Esophagus muscularis mucosa (tissue), 4 donors: ENCODE data around the gene POLR1E. TPM values are rescaled to one million over a fixed set of nuclear protein-coding genes. Genes with fewer than 3 reads are reported as not detected.
"Not testable (repeated sequence)": the region's sequence is repeated elsewhere in the genome, so short reads cannot be mapped to it uniquely, and the experiment has no call there.

Source experiments
- DNase-seq: peaks from one replicate; pipeline ENCODE4 v3.0.0-alpha.2; 2017; ENCODE audit errors: extremely low spot score
- H3K27ac ChIP-seq, 4 donors: fragments of 200-600 bp; sonication (generic); replicated peaks in 1 of 4; 1 replicate in 3 of 4; 2 replicates in 1 of 4; pipeline ENCODE4 v1.5.1; 2016 to 2019; ENCODE audit warnings: mild to moderate bottlenecking in 1 of 4
- H3K27me3 ChIP-seq, 4 donors: fragments of 200-600 bp; sonication (generic); one replicate each; pipeline versions ENCODE4 v1.5.1 to v1.6.0; 2016 to 2019
- H3K36me3 ChIP-seq, 4 donors: fragments of 200-600 bp; sonication (generic); one replicate each; pipeline ENCODE4 v1.5.1; 2016 to 2019
- H3K4me1 ChIP-seq, 4 donors: fragments of 200-600 bp; sonication (generic); one replicate each; pipeline ENCODE4 v1.5.1; 2016 to 2019
- H3K4me3 ChIP-seq, 4 donors: fragments of 200-600 bp; sonication (generic); 1 replicate in 2 of 4; 2 replicates in 2 of 4; pipeline ENCODE4 v1.5.1; 2016 to 2019; ENCODE audit warnings: mild to moderate bottlenecking in 4 of 4, moderate library complexity in 1 of 4
- H3K9me3 ChIP-seq, 4 donors: fragments of 200-600 bp; sonication (generic); 1 replicate in 3 of 4; 2 replicates in 1 of 4; pipeline ENCODE4 v1.5.1; 2016 to 2019
- EP300 ChIP-seq: sonication (generic); formaldehyde crosslinking; IDR thresholded peaks from one replicate; pipeline ENCODE4 v1.6.1; 2017; ENCODE audit warnings: antibody characterized with exemption
- POLR2A ChIP-seq: fragments of 450-650 bp; IDR thresholded peaks from one replicate; pipeline ENCODE4 v1.6.1; 2017; ENCODE audit warnings: antibody characterized with exemption, moderate library complexity, mild to moderate bottlenecking, low read depth
- POLR2AphosphoS5 ChIP-seq, 2 donors: sonication (generic); formaldehyde crosslinking; IDR thresholded peaks; one replicate each; pipeline ENCODE4 v1.6.1; 2017; ENCODE audit warnings: antibody characterized with exemption in 2 of 2
- WGBS: methylation state at CpG from one replicate; pipeline ENCODE4 v1.1.5; 2018; 5-methylcytosine and 5-hydroxymethylcytosine counted together
- intact Hi-C: fragments of 100-400 bp; cut with DNase I; formaldehyde crosslinking; loops from one replicate; pipeline ENCODE4 v1.15.1; 2023
- total RNA-seq, 4 donors: library from RNA; depleted of rRNA; stranded (reverse); fragments of >200 nt; gene quantifications; one replicate each; pipeline versions ENCODE4 v1.1.0 to v1.2.1, GENCODE V29; 2016
- TF ChIP-seq, protein P1 (sequence below), 3 experiments: fragments of 200-600 bp in 2 of 3; fragments of 450-650 bp in 1 of 3; sonication (generic) in 2 of 3; IDR thresholded peaks; one replicate each; pipeline ENCODE4 v1.5.1; 2017 to 2019; ENCODE audit warnings: antibody characterized with exemption in 3 of 3, mild to moderate bottlenecking in 2 of 3, moderate library complexity in 1 of 3

The POLR1E gene
- total RNA-seq, 4 donors from 2014 or later: 17.4 to 36.8 (median 24.5) TPM

DNA sequence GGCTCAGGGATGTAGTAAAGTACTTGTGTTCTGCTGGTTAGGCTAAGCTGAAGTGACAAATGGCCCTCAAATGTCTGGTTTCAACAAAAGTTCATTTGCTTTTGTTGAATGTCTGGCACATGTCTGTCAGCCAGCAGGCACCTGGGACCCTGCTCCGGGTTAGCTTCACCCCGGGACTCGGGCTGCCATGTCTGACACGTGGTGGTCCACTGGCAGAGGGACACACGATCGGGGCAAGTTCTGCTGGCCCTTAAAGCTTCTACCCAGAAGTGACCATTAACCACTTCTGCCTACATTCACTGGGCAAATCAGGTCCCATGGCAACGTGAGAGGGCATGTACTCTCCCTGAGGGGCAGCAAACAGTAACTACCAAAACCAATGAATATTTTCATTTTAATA is 23.8 kb downstream of the POLR1E start:
- H3K9me3 ChIP-seq: no peaks in the 10 kb centered on the region
- H3K27me3 ChIP-seq: no peaks in the 10 kb centered on the region
- H3K36me3 ChIP-seq: peaks cover 5 to 67% (median 43%) of the 10 kb centered on the region in 4 donors
- WGBS: 88% methylated on average over 7 of the region's 7 CpGs
- H3K4me1 ChIP-seq: no peaks in the 10 kb centered on the region
- intact Hi-C loops: no loop called here
- H3K4me3 ChIP-seq: no peak overlapping the region
- no peak for DNase-seq
- no peak overlapping the region for H3K27ac ChIP-seq
- TF ChIP-seq POLR2A (no peak), EP300 (no peak), POLR2AphosphoS5 (IDR thresholded peaks at IDR 0.05) (no peak)
- TF ChIP-seq, protein P1, sequence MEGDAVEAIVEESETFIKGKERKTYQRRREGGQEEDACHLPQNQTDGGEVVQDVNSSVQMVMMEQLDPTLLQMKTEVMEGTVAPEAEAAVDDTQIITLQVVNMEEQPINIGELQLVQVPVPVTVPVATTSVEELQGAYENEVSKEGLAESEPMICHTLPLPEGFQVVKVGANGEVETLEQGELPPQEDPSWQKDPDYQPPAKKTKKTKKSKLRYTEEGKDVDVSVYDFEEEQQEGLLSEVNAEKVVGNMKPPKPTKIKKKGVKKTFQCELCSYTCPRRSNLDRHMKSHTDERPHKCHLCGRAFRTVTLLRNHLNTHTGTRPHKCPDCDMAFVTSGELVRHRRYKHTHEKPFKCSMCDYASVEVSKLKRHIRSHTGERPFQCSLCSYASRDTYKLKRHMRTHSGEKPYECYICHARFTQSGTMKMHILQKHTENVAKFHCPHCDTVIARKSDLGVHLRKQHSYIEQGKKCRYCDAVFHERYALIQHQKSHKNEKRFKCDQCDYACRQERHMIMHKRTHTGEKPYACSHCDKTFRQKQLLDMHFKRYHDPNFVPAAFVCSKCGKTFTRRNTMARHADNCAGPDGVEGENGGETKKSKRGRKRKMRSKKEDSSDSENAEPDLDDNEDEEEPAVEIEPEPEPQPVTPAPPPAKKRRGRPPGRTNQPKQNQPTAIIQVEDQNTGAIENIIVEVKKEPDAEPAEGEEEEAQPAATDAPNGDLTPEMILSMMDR (IDR thresholded peaks at IDR 0.05): no peak

DNA sequence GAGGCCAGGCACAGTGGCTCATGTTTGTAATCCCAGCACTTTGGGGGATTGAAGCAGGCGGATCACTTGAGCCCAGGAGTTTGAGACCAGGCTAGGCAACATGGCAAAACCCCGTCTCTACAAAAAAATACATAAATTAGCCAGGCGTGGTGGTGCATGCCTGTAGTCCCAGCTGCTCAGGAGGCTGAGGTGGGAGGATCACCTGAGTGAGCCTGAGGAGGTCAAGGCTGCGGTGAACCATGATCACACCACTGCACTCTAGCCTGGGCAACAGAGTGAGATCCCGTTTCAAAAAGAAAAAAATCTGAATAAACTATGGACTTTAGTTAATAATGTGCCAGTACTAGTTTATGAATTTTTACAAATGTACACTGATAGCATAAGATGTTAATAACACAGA is 24.3 kb downstream of the POLR1E start:
- DNase-seq, H3K27ac ChIP-seq, intact Hi-C loops, H3K27me3 ChIP-seq, H3K9me3 ChIP-seq, H3K4me3 ChIP-seq, H3K4me1 ChIP-seq: not testable (repeated sequence)
- 90% methylated on average over 5 of the region's 5 CpGs for whole genome bisulfite sequencing
- H3K36me3 ChIP-seq: peaks cover 5 to 67% (median 40%) of the 10 kb centered on the region in 4 donors

DNA sequence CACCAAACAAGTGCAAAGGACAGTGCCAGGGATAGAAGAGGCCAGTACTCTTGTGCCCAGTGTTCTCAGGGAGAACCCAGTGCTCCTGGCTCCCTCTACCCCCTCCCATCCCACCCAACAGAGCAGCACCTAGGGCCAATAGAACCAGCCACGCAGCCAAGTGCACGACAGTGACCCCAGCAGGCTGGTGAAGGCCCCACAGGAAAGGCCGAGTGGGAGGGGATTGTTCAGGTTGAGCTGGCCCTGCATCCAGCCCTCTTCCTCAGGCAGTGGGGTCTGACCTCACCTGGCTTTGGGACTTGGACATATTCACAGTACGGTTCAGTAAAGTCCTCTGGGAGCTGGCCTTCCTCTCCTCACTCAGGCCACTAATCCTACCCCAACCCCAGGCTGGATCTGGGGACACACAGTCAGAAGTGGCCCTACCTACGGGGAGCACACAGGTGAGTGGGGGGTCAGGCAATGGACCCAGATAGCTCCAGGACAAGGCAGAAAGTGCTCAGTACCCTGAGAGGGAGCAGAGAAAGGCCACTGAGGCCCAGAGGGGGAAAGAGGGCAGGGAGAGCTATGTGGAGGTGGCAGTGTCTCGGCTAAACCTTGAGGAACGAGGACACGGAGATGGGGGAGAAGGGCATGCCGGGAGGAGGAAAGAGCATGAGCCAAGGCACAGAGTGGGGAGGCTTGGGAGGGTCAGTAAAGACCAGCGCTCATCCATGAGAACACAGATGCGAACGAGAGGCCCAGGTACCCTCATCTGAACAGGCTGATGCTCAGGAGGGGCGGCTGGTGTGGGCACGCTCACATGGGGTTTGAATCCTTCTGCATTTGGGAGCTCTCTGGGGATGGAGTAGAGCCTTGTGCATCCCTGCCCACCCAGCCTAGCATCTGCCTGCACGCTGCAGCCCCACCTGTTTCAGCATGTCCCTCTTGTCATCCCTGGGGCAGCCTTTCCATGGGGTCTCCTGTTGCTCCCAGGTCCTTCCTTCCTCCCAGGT is 25.6 kb downstream of the POLR1E start:
- Histone ChIP-seq H3K27ac (no peak overlapping the region), H3K36me3 (peaks cover 0 to 68% (median 47%) of the 10 kb centered on the region in 4 donors), H3K9me3 (no peaks in the 10 kb centered on the region), H3K4me3 (no peak overlapping the region), H3K4me1 (no peaks in the 10 kb centered on the region), H3K27me3 (no peaks in the 10 kb centered on the region)
- DNase-seq: no peak
- TF ChIP-seq, protein P1 (IDR thresholded peaks at IDR 0.05): peak in 1 of 3 experiments; percentile 27
- no peak for TF ChIP-seq POLR2AphosphoS5 (IDR thresholded peaks at IDR 0.05)
- intact Hi-C loops: no loop called here
- 88% methylated on average over 10 of the region's 15 CpGs for WGBS

DNA sequence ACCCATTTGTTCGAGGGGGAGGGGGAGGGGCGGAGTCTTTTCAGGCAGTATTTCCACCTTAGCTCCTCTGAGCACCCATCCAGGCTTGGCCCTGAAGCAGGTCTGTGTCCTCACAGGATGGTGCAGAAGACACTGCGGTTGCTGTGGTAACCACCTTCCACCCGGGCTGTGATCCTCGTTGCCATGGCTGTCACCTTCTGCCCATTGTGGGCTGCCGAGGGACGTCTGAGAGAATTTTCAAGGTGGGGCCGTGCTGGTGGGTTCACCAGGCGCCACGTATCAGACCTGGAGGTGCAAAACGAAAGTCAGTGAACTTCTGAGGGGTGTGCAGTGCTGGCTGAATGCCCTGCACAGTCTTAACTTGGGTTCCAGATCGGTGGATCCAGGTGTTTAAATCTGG is 26.7 kb downstream of the POLR1E start:
- H3K27me3 ChIP-seq: no peaks in the 10 kb centered on the region
- DNase-seq: no peak
- no peaks in the 10 kb centered on the region for H3K4me1 ChIP-seq
- no peak overlapping the region for H3K4me3 ChIP-seq
- intact Hi-C loops: no loop called here
- H3K9me3 ChIP-seq: no peaks in the 10 kb centered on the region
- TF ChIP-seq EP300 (no peak), POLR2A (no peak), POLR2AphosphoS5 (IDR thresholded peaks at IDR 0.05) (no peak)
- TF ChIP-seq, protein P1 (IDR thresholded peaks at IDR 0.05): no peak
- no peak overlapping the region for H3K27ac ChIP-seq
- peaks cover 0 to 65% (median 48%) of the 10 kb centered on the region in 4 donors for H3K36me3 ChIP-seq
- 77% methylated on average over 10 of the region's 12 CpGs for WGBS

DNA sequence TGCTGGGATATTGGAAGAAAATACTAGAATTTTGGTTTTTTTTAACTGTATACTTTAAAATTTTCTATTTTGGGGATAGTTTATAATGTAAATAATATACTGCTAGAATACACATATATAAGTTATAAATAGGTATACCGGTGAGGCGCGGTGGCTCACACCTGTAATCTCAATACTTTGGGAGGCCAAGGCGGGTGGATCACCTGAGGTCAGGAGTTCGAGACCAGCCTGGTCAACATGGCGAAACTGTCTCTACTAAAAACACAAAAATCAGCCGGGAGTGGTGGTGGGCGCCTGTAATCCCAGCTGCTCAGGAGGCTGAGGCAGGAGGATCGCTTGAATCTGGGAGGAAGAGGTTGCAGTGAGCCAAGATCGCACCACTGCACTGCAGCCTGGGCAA is 28.7 kb downstream of the POLR1E start:
- intact Hi-C loops, H3K27me3 ChIP-seq, DNase-seq, H3K4me1 ChIP-seq, H3K9me3 ChIP-seq, H3K27ac ChIP-seq, H3K4me3 ChIP-seq: not testable (repeated sequence)
- H3K36me3 ChIP-seq: peaks cover 0 to 68% (median 45%) of the 10 kb centered on the region in 4 donors
- 97% methylated on average over 10 of the region's 10 CpGs for WGBS
